GM18526 (cell line): ENCODE results near the gene IQCB1.

Source experiments
- POLR2A ChIP-seq: IDR thresholded peaks from 3 replicates; pipeline ENCODE4 v1.6.1; 2011; ENCODE audit not compliant: insufficient read length; ENCODE audit errors: extremely low read depth

Gene IQCB1

DNA sequence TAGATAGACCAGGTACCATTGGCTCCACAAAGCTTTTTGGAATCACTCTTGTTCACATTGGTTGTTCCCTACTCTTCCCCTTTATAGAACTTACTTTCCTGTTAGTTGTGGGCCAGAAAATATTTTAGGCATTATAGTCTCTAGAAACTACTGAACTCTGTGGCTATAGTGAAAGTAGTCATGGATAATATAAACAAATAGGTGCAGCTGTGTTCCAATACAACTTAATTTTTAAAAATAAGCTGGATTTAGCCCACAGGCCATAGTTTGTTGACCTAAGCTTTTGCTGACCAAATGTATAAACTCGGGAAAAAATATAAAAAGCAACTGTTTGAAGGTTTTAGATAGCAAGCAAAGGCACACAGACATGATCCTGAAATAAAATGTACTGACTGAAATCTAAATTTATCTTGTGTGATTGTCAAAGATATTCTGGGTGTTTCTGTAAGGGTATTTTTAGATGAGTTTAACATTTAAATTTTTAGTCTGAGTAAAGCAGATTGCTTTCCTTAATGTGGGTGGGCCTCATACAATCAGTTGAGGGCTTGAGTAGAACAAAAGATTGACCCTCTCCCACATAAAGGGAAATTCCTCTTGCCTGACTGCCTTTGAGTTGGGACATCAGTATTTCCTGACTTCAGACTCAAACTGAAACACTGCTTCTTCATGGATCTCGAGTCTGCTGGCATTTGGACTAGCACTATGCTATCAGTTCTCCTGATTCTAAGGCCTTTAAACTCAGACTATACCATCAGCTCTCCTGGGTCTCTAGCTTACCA, 13.2 kb downstream of the IQCB1 start:
- TF ChIP-seq POLR2A: no peak

DNA sequence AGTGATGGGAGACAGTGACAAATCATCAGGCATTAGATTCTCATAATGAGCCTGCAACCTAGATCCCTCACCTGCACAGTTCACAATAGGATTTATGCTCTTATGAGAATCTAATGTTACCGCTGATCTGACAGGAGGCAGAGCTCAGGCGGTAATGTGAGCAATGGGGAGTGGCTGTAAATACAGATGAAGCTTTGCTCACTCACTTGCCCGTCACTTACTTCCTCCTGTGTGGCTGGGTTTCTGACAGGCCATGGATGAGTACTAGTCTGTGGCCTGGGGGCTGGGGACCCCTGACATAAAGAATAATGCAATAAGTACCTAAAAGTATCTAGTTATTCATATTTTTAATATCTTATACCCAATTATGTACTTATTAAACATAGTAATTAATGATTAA, 15.6 kb downstream of the IQCB1 start:
- no peak for TF ChIP-seq POLR2A

DNA sequence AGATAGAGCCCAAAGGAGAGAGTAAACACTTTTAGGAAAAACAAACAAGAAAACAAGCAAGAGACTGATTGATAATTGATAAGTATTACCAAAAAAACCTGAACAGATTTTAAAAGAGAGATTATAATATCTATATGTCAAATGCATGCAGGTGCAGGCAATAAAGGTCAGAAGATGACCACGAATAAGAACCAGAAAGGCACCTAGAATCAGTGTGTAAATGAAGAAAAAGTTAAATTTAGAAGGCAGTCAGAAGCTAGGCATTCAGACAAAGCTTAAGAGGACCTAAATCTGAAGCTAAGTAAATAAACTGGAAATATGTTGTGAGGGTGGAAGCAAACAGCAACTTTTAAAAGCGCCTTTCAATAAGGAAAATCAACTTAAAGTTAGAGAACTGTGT, 16.3 kb downstream of the IQCB1 start:
- no peak for TF ChIP-seq POLR2A

DNA sequence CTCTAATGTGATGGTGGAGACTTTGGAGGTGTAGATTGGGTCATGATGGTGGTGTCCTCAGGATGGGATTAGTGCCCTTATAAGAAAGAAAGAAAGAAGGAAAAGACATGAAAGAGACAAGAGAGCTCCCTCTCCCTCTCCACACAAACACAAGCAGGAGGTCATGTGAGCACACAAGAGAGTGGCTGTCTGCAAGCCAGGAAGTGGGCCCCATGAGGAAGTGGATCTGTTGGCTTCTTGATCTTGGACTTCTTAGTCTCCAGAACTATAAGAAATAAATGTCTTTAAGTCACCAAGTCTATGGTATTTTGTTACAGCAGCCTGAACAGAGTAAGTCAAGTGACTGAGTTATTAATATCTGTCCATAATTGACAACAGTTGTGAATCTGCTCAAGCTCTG, 17.1 kb downstream of the IQCB1 start:
- TF ChIP-seq POLR2A: no peak

DNA sequence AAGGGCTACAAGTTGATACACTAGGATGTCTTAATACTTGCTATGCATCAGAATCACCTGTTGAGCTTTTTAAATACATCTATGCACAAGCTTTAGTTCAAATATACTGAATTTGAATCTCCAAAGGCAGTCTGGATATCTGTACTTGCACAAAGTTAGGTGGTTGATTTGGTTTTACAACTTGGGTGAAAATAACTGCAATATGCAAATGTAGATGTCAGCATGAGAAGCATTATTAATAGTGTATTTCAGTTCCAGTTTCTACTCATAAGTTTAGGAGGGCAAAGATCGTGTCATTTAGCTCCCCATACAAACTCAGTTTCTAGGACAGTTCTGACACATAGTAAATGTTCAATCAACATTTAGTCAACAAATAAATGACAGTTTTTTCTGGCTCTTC, 25.6 kb downstream of the IQCB1 start:
- TF ChIP-seq POLR2A: no peak

DNA sequence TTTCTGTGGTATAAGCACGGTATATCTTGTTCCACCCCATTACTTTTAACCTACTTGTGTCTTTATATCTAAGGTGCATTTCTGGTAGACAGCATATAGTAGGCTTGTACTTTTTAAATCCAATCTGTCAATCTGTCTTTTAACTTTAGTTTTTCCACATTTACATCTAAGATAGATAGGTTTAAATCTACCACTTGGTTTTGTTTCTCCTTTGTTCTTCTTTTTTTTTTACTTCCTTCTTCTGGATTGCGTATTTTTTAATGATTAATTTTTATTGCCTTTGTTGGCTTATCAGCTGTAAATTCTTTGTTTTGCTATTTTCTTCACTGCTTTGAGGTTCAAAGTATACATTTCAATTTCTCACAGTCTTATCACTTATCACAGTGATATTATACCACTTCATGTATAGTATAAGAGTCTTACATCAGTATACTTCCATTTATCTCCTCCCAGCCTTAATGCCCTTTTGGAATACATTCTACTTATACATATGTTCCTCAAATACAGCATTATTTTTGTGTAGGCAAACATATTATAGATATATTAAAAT, 31.0 kb downstream of the IQCB1 start:
- no peak for TF ChIP-seq POLR2A

DNA sequence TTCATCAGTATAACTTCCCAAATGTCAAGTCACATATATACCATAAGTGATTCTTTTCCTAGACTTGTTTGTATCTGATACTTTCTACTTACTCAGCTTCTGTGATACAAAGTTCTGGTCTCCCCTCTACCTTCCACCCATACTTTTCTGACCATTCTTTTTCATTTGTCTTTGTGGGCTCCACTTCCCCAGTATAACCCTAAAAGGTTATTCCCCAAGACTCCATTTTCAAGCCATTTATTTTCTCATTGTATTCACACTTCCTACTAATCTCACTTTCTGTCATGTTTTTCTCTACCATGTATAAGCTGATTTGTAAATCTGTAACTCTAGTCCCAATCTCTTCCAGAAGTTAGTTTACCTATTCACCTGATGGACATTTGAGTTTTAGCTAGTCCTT, 34.0 kb downstream of the IQCB1 start:
- no peak for TF ChIP-seq POLR2A

DNA sequence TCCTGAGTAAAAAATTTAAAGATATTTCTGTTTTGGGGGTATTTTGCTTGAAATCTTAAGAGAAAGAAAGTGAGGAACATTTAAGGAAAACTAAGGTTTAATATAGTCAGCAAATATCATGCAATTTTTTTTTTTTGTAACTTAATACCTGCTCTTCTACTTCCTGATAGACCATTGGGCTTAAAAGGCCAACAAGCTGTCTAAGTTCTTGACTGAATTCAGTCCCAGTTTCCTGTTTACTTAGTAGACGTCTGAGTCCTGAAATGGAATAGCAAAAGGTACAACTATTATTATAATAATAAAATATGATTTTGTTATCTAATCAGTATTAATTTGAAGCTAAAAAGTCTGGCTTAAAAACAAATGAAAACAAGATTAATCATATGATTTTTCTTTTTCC, 37.9 kb downstream of the IQCB1 start:
- no peak for TF ChIP-seq POLR2A

DNA sequence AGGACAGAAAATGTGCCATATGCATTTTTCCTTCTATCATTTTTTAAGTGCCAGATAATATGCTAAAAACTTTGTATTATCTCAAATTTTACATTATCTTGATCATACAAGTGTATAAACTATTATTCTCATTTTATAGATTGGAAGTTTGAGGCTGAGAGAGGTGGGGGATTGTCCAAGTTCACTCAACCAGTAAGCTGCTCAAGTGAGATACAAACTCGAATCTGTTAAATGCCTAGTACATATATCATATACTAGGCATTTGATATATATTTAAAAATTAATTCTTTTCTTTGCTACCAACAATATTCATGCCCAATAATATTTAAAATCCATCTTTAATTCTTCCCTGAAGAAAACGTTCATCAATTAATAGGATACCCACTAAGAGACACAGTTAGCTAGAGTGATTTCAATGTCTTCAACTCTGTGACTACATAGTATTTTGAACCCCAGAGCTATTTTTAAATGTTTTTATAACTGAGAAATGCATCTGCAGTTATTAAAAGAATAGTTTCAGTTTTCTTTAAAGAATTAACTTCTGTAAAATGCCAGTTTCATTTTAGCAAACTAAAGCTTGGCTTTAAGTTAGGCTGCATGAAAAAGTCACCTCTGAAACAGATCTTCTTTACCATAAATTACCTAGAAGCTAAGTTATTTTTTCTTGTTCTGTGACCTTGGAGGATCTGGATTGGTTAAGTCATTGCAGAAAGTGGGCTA, 40.4 kb downstream of the IQCB1 start:
- no peak for TF ChIP-seq POLR2A

DNA sequence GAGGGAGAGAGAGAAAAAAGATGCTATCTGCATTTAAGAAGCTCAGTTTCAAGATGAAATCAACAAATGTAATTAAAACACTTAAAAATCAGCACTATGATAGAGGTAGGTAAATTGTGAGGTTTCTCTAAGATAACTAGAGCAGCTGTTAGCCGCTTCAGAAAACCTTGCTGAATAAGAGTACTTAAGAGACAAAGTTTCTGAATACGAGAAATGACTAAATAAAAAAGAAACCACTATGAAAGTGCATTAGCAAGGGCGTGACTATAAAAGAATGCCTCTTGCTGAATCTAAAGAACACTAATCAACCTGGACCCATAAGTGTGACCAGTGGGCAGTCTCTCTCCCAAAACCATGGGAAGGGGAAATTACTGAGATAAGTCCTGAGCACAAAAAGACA, 41.8 kb downstream of the IQCB1 start:
- TF ChIP-seq POLR2A: no peak

DNA sequence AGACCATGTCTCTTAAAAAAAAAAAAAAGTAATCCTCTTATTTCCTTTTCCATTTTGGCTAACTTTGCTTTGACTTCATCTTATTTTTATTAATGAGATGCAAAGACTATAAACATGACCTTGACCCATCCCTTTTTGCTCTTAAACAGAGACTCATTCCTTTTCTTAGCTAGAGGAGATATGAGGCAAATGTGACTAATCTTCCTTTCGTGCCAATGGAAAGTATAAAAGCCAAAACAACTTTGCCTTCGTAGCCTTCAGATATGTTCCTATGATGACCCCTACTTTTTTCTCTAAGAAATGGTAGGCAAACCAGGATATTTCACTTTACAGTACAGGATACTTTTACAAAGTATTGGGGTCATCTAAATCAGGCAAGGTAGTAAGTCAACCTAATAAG, 48.4 kb downstream of the IQCB1 start:
- no peak for TF ChIP-seq POLR2A

DNA sequence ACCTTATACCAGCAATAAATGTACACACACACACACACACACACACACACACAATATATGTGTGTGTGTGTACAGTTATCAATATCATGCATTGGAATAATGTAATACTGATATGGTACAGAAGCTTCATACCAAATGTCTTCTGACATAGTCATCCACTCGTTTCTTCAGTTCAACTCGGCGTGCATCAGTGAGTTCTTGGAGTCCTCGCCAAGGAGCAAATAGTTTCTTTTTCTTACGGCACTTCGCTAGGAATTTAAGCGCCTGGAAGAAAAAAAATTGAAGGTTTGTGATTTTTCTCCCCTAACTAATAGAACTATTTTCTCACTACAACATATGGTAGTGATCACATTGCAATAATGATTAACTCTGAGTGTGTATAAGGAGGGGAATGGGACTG, 53.2 kb downstream of the IQCB1 start:
- no peak for TF ChIP-seq POLR2A

DNA sequence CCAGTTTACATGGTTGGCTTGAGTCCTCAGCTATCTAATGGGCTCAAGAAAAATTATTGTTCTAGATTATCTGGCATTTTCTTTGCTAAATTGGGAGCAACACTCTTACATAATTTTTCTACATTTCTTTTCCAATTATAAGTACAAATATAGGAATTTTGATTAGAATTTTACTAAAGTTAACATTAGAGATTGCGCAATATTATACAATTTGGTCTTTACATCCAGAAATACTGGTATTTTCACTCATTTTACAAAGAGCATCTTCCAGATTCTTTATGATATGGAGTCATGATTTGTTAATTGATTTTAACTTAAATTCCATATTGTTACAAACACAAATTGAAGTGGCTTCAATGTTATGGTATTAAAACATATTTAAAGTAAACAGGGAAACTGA, 65.6 kb downstream of the IQCB1 start:
- TF ChIP-seq POLR2A: no peak

DNA sequence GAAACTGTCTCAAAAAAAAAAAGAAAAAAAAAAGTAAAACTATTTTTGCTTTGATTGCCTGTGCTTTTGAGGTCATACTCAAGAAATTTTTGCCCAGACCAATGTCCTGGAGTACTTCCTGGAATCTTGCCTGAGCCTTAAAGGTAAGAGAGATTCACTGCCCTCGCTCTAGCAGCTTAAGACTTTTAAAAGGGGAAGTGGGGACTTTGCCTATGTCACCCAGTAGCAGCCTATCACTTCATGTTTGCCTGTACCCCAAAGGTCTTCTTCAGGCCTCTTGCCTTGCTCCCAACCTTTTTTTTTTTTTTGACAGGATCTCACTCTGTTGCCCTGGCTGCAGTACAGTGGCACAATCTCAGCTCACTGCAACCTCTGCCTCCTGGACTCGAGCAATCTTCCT, 66.4 kb downstream of the IQCB1 start:
- no peak for TF ChIP-seq POLR2A

DNA sequence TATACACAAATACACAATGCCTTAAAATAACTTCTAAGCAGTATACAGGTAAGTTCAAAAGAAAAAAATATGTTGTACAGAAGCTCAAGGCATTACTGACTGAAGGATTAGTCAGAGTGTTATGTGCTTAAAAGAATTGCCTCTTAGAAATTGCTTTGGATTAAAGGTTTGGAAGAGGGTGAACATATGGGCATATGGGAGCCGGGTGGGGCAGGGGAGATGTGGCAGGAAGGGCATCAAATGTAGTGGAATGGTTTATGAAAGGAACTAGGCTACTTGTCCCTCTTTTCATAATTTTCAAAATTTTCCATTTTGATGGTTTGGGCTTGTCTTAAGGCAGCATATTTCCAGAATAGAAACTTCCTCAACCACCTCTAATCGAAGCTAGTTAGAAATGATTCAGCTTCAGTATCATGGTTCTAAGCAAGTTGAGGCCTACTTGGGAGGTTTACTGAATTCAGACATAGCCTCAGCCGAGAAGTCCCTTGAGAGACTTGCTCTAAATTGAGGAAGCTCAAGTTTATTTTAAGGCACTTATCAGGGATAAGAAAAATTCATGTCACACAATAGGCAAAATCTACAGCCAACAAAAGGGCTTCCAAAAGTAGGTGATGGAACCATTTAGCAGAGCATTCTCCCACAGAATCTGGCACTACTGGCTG, 75.2 kb downstream of the IQCB1 start:
- no peak for TF ChIP-seq POLR2A

DNA sequence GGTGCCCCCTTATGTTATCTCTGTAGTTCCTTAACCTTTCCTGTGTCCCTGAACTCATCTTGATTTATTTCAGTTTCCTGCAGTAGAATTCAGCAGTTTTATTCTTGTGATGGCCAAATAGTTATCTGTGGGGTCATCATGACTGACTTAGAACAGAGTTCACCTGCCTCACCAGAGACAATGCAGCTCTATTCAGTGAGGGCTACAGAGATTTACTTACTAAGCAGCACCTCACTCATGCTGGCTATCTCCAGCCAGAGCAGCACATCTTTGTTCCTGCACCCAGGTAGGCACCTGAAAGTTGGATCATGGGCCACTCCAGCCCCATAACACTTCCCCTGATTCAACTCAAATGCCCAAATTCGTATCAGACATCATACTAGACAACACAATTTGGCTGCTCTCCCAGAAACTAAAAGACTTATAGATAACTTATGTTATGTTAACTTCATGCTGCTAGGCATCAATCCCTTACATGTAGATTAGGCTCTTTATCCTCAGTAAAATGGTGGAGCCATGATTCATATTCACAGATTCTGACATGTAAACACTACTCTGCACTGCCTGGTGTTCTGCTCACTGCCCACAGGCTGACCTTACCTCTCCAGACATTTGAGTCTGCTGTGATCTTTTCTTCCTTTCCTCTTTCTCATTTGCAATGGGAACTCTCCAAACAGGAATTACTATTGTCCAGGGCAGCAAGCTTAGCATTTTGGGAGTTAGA, 76.0 kb downstream of the IQCB1 start:
- no peak for TF ChIP-seq POLR2A
